Measurements from ENCODE around the gene PODXL. TPM values are rescaled to one million over a fixed set of nuclear protein-coding genes. Genes with fewer than 3 reads are reported as not detected.

Gene PODXL
- total RNA-seq, 1 experiment from 2014 or later: 727 TPM

- Histone ChIP-seq H3K14ac (ENCODE audit: insufficient read depth, low read length) (no peak overlapping the region), H3K79me2 (ENCODE audit: insufficient read depth, low read length) (no peaks in the 10 kb centered on the region), H4K5ac (ENCODE audit: insufficient read length, low read depth, low read length) (no peak overlapping the region), H4K20me1 (ENCODE audit: control insufficient read depth, insufficient read depth, insufficient read length) (no peaks in the 10 kb centered on the region), H3K4me2 (ENCODE audit: insufficient read depth, insufficient read length, low read length) (no peak overlapping the region), H3T11ph (ENCODE audit: low read length) (no peak overlapping the region), H3K79me1 (ENCODE audit: insufficient read depth, low read depth, low read length, poor library complexity, severe bottlenecking) (no peaks in the 10 kb centered on the region), H3K9me3 (ENCODE audit: control insufficient read depth, low read depth, low read length) (no peaks in the 10 kb centered on the region), H2BK5ac (ENCODE audit: insufficient read length, low read length) (no peak overlapping the region), H4K91ac (ENCODE audit: insufficient read length, low read depth, low read length) (no peak overlapping the region), H3K9ac (ENCODE audit: extremely low read depth, insufficient read length, low read length) (no peak overlapping the region), H2BK120ac (ENCODE audit: low read depth, low read length, poor library complexity, severe bottlenecking) (no peak overlapping the region), H2AK5ac (ENCODE audit: insufficient read length, low read length) (no peak overlapping the region), H2BK15ac (ENCODE audit: low read depth, low read length) (no peak overlapping the region), H4K8ac (replicated peaks; ENCODE audit: insufficient read length, low read depth, low read length) (no peak overlapping the region), H3K23me2 (ENCODE audit: insufficient read length, low read depth, low read length, poor library complexity, severe bottlenecking) (no peaks in the 10 kb centered on the region), H2BK20ac (ENCODE audit: low read depth, low read length, poor library complexity, severe bottlenecking) (no peak overlapping the region), H3K23ac (ENCODE audit: insufficient read length, low read depth, low read length) (no peak overlapping the region), H3K27me3 (ENCODE audit: insufficient read depth, low read length) (no peaks in the 10 kb centered on the region), H3K27ac (ENCODE audit: insufficient read length, low read depth, low read length) (no peak overlapping the region), H2BK12ac (ENCODE audit: insufficient read length, low read depth, low read length) (no peak overlapping the region), H3K4me1 (ENCODE audit: insufficient read depth, low read length) (no peaks in the 10 kb centered on the region), H3K18ac (ENCODE audit: insufficient read length, low read depth, low read length) (no peak overlapping the region), H3K4ac (ENCODE audit: low read depth, low read length) (no peak overlapping the region), H3K56ac (ENCODE audit: insufficient read length, low read depth, low read length) (no peak overlapping the region), H2AFZ (ENCODE audit: low read length) (no peak overlapping the region)
- H3K4me1 Mint-ChIP-seq: peaks cover 19 to 20% of the 10 kb centered on the region in 2 experiments
- H3K27ac Mint-ChIP-seq: no peak overlapping the region; a peak in 1 of 7 replicates
- DNase-seq: no peak
- H3K4me3 Mint-ChIP-seq: no peak overlapping the region
- TF ChIP-seq CTCF (conservative IDR thresholded peaks at IDR 0.05): no peak
- no peaks in the 10 kb centered on the region for H3K9me3 Mint-ChIP-seq
- H3K27me3 Mint-ChIP-seq (ENCODE audit: low read depth): peaks cover 1% of the 10 kb centered on the region
- no peaks in the 10 kb centered on the region; a peak in 1 of 7 replicates for H3K36me3 Mint-ChIP-seq (ENCODE audit: insufficient read depth in 1 of 3, low read depth in 3 of 3)
- WGBS (ENCODE audit: extremely low coverage, insufficient read length, low lambda C conversion rate): no CpG with 5 or more reads among the region's 6 CpGs
Measured at GRCh38 chr7:131574741-131575140, 18.3 kb upstream of the PODXL start.
